ENCODE data around the gene HLA-F.

Gene HLA-F

GRCh38 chr6:29757701-29758293 is 34.6 kb downstream of the HLA-F start:
- H3K27ac Mint-ChIP-seq, result no peak overlapping the region
- H3K27me3 Mint-ChIP-seq, result no peaks in the 10 kb centered on the region
- H3K9me3 Mint-ChIP-seq, result no peaks in the 10 kb centered on the region
- no peaks in the 10 kb centered on the region for H3K36me3 Mint-ChIP-seq (ENCODE audit: low read depth)
- H3K4me1 Mint-ChIP-seq, result peaks cover 10% of the 10 kb centered on the region
- no peak overlapping the region for H3K4me3 Mint-ChIP-seq
- no peak for DNase-seq
- ATAC-seq, result no peak

GRCh38 chr6:29758761-29759160 is 35.5 kb downstream of the HLA-F start:
- peaks cover 11% of the 10 kb centered on the region for H3K4me1 Mint-ChIP-seq
- no peak overlapping the region for H3K4me3 Mint-ChIP-seq
- no peak overlapping the region for H3K27ac Mint-ChIP-seq
- no peaks in the 10 kb centered on the region for H3K27me3 Mint-ChIP-seq
- H3K9me3 Mint-ChIP-seq, result no peaks in the 10 kb centered on the region
- no peak for DNase-seq
- no peak for ATAC-seq
- no peaks in the 10 kb centered on the region for H3K36me3 Mint-ChIP-seq (ENCODE audit: low read depth)

GRCh38 chr6:29759457-29759856 is 36.2 kb downstream of the HLA-F start:
- no peak overlapping the region for H3K4me3 Mint-ChIP-seq
- H3K27me3 Mint-ChIP-seq, result no peaks in the 10 kb centered on the region
- DNase-seq, result no peak
- no peaks in the 10 kb centered on the region for H3K36me3 Mint-ChIP-seq (ENCODE audit: low read depth)
- no peak for ATAC-seq
- no peaks in the 10 kb centered on the region for H3K9me3 Mint-ChIP-seq
- H3K4me1 Mint-ChIP-seq, result peaks cover 16% of the 10 kb centered on the region
- H3K27ac Mint-ChIP-seq, result no peak overlapping the region

GRCh38 chr6:29760328-29760727 is 37.1 kb downstream of the HLA-F start:
- H3K27ac Mint-ChIP-seq, result no peak overlapping the region
- ATAC-seq, result no peak
- H3K36me3 Mint-ChIP-seq (ENCODE audit: low read depth), result no peaks in the 10 kb centered on the region
- H3K9me3 Mint-ChIP-seq, result no peaks in the 10 kb centered on the region
- DNase-seq, result no peak
- H3K4me3 Mint-ChIP-seq, result no peak overlapping the region
- peaks cover 24% of the 10 kb centered on the region for H3K4me1 Mint-ChIP-seq
- no peaks in the 10 kb centered on the region for H3K27me3 Mint-ChIP-seq

GRCh38 chr6:29762051-29762450 is 38.8 kb downstream of the HLA-F start:
- Mint-ChIP-seq H3K27ac (no peak overlapping the region), H3K4me1 (peaks cover 31% of the 10 kb centered on the region), H3K9me3 (no peaks in the 10 kb centered on the region), H3K36me3 (ENCODE audit: low read depth) (no peaks in the 10 kb centered on the region), H3K27me3 (peaks cover 5% of the 10 kb centered on the region), H3K4me3 (no peak overlapping the region)
- no peak for ATAC-seq
- no peak for DNase-seq

- no peak for ATAC-seq
- Mint-ChIP-seq H3K27ac (no peak overlapping the region), H3K27me3 (peaks cover 10% of the 10 kb centered on the region), H3K4me3 (no peak overlapping the region), H3K36me3 (ENCODE audit: low read depth) (no peaks in the 10 kb centered on the region), H3K4me1 (peaks cover 31% of the 10 kb centered on the region), H3K9me3 (no peaks in the 10 kb centered on the region)
- no peak for DNase-seq
Observed at GRCh38 chr6:29762781-29763214, 39.6 kb downstream of the HLA-F start.

- H3K36me3 Mint-ChIP-seq (ENCODE audit: low read depth), result no peaks in the 10 kb centered on the region
- DNase-seq, result no peak
- peaks cover 31% of the 10 kb centered on the region for H3K4me1 Mint-ChIP-seq
- H3K27ac Mint-ChIP-seq, result peak overlapping the region; percentile 32
- no peak overlapping the region for H3K4me3 Mint-ChIP-seq
- ATAC-seq, result peak; percentile 85
- H3K27me3 Mint-ChIP-seq, result peaks cover 10% of the 10 kb centered on the region
- no peaks in the 10 kb centered on the region for H3K9me3 Mint-ChIP-seq
Observed at GRCh38 chr6:29763491-29764289, 40.5 kb downstream of the HLA-F start.

GRCh38 chr6:29764422-29765196 is 41.4 kb downstream of the HLA-F start:
- DNase-seq, result no peak
- no peak overlapping the region for H3K4me3 Mint-ChIP-seq
- ATAC-seq, result peak; percentile 64
- peaks cover 11% of the 10 kb centered on the region for H3K27me3 Mint-ChIP-seq
- H3K4me1 Mint-ChIP-seq, result peaks cover 31% of the 10 kb centered on the region
- H3K27ac Mint-ChIP-seq, result peak overlapping the region; percentile 50
- H3K36me3 Mint-ChIP-seq (ENCODE audit: low read depth), result no peaks in the 10 kb centered on the region
- H3K9me3 Mint-ChIP-seq, result no peaks in the 10 kb centered on the region

GRCh38 chr6:29769336-29769735 is 46.1 kb downstream of the HLA-F start:
- Mint-ChIP-seq H3K27me3 (peaks cover 18% of the 10 kb centered on the region), H3K9me3 (no peaks in the 10 kb centered on the region), H3K4me1 (peaks cover 17% of the 10 kb centered on the region), H3K36me3 (ENCODE audit: low read depth) (no peaks in the 10 kb centered on the region), H3K27ac (no peak overlapping the region), H3K4me3 (no peak overlapping the region)
- ATAC-seq (no peak), DNase-seq (no peak)

GRCh38 chr6:29770306-29770705 is 47.1 kb downstream of the HLA-F start:
- Mint-ChIP-seq H3K4me3 (no peak overlapping the region), H3K9me3 (no peaks in the 10 kb centered on the region), H3K4me1 (peaks cover 7% of the 10 kb centered on the region), H3K27me3 (peaks cover 19% of the 10 kb centered on the region), H3K27ac (no peak overlapping the region), H3K36me3 (ENCODE audit: low read depth) (no peaks in the 10 kb centered on the region)
- DNase-seq, result no peak
- ATAC-seq, result no peak

- DNase-seq, result no peak
- Mint-ChIP-seq H3K4me1 (no peaks in the 10 kb centered on the region), H3K27me3 (peaks cover 34% of the 10 kb centered on the region), H3K9me3 (peaks cover 3% of the 10 kb centered on the region), H3K27ac (no peak overlapping the region), H3K4me3 (no peak overlapping the region), H3K36me3 (ENCODE audit: low read depth) (no peaks in the 10 kb centered on the region)
- no peak for ATAC-seq
Observed at GRCh38 chr6:29776684-29777083, 53.5 kb downstream of the HLA-F start.
